Measurements from ENCODE around the gene PHACTR3.

The PHACTR3 gene

DNA sequence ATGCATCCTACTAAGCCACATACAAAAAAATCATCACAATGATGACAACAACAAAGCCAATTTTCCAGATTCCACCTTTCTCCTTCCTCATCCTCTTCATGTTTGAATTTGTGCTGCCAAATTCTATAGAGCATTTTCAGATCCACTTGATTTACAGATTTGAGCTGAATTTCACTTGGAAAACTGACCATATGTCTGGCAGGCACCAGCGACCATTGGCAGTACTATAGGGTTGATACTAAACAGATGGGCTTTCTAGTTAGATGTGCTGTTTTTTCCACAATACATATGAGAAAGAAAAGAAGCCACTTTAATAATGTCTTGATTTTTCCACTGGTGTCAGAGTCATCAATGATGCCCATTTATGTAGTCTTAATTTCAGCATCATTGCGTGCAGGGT, 127.0 kb downstream of the PHACTR3 start:
- no peak for DNase-seq (ENCODE audit: low read depth, low spot score)

DNA sequence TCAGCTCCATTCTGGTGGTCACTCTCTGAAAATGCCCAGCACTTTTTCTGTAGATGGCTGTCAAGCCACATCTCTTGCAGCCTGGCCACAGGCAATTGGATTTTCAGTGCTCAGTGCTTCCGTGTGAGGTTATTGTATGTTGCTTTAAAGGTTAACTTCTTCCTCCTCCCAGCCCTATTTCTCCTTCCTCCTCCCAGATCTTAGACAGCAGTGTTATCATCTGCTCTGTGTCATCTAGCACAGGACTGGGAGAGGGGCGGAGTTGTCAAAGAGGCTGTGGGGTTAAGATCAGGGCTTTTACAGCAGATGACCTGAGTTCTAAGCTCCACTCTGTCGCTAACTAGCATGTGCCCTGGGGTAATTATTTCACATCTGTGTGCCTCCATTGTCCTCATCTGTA, 129.0 kb downstream of the PHACTR3 start:
- no peak for DNase-seq (ENCODE audit: low read depth, low spot score)

DNA sequence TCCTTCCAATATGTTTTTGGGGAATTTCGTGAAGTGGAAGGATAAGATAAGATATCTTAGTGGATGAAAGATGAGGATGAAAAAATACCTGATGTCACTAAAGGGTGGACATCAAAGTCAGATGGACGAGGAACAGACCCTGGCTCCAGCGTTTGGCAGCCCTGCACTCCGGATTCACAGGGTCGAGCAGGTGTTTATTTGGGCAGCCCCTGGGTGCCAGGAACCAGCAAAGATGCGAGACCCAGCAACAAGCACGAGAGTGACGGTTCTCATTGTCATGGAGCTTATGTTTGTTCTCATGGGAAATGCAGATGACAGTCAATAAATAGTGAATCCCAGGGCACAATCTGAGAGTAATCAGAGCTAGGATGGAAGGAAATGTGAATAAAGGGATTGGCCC, 131.1 kb downstream of the PHACTR3 start:
- no peak for DNase-seq (ENCODE audit: low read depth, low spot score)

DNA sequence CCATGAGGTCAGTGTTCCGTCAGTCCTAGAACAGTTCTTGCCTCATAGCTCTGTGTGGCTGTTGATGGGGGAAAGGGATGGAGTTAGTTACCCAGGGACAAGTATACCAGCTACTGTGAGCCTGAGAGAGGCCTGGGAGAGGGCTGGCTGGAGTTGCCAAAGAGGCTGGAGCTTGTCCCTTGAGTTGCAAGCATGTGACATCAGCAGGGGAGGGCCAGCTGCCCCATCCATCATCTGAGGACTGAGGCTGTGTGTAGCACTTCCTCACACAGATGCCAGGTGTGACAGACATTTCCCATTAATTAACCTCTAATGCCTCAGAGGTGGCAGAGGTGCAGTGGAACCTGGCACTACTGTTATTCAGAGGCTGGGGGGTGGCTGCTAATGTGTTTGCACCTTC, 131.6 kb downstream of the PHACTR3 start:
- no peak for DNase-seq (ENCODE audit: low read depth, low spot score)

DNA sequence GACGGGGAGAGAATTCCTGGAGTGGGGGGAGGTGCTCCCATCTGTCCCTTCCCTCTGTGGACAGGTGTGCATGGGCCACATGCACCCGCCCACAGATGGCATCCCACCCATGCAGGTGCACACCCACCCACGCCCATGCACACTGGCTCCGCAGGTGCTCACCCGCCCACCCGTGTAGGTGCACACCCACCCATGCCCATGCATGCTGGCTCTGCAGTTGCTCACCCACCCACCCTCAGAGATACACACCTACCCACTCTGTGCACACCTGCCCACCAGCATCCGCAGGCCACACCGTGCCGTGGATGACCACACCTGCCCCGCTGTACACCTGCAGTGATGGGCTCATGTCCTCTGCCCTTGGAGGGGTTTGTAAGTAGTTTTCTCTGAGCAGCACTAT, 132.0 kb downstream of the PHACTR3 start:
- DNase-seq (ENCODE audit: low read depth, low spot score) = no peak

DNA sequence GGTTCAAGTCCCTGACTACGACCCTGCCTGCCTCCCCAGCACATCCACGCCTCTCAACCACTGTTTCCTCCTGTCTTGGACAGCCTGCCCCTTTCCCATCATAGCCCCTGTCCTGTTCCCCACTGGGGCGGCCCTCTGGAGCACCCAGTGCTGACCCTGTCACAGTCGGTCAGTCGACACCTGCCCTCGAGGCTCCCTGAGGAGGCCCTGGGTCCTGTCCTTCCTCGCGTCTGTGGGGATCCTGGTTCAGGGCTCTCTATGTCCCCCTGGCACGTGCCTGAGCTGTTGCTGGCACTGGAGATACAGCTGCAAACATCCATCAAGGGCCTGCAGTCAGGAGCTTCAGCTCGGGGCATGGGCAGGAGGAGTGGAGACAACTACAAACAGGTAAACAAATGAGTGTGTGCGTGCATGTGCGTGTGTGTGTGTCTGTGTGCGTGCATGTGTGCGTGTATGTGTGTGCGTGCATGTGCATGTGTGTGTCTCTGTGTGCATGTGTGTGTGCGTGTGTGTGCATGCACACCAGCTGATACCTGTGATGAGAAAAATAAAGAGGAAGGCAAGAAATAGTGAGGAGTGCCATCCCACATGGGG, 132.8 kb downstream of the PHACTR3 start:
- no peak for DNase-seq (ENCODE audit: low read depth, low spot score)

DNA sequence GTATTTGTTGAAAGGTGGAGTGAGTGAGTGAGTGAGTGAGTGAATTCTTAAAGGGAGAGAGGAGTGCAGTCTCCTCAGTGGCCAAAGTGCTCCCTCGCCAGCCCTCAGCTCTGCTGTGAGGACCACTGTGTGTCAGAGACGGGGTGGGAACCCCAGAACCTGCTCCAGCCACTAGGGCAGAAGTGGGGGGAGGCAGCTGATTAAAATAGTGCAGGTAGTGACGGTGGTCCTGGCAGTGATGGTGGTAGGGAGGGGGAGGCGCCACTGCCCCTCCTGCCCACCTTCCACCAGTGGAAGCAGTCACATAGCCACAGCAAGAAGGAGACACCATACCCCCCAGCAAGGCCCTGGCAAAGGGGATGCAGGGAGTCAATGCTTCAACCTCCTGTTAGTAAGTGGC, 133.5 kb downstream of the PHACTR3 start:
- DNase-seq (ENCODE audit: low read depth, low spot score) = no peak

DNA sequence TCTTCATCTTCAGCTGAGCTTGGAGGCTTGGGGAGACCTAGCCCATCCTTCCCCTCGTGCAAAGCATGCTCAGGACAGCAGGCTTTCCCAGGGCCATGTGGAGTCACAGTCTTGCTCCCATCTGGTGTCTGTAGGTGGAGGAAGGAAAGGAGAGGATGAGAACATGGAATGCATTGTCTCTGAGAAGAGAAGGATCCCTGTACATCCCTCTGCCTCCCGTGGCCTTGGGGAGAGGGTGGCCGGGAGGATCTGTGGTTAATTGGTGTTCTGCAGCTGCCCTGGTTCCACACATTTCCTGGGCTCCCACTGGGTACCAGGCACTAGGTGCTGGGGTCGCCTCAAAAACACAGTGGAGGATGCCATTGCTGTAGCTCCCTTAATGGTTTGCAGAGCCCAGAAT, 134.5 kb downstream of the PHACTR3 start:
- no peak for DNase-seq (ENCODE audit: low read depth, low spot score)

DNA sequence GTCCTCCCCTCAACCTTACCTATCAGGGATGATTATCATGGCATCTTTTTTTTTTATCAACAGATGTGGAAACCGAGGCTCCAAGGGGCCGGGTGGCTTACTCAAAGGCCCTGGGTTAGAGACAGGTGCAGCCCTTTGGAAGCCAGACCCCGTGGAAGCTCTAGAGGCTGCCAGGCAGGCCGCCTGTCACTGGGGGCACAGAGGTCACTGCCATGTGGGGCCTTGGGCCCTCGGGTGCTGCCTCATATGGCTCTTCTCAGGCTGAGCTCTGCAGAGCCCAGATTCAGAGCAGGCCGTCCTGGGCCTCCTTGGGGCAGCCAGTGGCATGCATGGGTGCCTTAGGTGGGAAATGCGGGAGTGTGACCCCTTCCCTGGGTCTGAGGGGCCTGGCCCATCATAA, 136.3 kb downstream of the PHACTR3 start:
- no peak for DNase-seq (ENCODE audit: low read depth, low spot score)

DNA sequence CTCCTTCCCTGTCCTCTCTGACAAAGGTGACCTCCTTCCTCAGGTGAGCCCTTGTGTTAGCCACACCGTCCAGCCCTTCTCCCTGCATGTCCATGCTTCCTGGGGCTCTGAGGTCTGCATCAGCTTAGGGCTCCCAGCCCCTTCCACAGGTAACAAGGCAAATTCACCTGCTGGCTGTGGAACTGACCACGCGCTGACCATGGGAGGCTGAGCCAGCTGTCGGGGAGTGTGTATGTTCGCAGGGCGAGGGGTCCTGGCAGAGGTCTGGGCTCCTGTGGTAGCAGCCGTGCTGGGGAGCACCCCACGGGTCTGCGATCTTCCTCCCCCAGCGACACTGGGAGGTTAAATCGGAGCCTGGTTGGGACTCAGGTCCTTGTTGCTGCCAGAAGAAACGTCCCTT, 136.7 kb downstream of the PHACTR3 start:
- DNase-seq (ENCODE audit: low read depth, low spot score) = no peak

DNA sequence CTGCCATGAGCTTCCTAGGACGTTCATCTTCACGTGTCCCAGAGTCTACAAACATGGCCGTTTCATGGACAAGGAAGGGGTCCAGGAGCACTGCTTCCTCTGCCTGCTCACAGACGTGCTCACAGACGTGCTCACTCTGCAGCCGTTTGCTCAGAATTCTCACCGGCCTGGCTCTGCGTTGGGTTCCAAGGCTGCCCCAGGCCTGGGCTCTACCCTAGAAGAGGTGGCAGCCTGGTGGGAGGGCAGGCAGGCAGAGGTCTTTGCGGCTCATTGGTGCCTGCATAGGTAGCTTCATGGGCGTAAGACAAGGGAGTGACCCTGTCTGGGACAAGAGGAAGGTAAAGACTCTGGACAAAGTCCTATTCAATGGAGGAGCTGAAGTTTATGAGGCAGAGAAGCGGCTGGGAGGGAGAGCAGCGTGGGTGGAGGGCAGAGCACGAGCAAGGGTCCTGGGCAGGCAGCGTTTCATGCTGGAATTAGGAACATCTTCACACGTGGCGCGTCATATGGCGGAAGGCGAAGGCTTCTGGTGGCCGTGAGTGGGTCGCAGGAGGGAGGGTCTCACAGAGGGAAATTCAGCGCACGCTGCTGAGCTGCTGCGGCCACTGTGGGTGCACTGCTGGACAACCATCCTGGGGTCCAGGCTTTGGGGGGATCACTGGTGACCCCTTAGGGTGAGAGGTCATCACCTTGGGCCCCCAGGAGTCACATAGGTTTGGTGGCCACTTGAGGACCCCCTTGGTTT, 138.2 kb downstream of the PHACTR3 start:
- DNase-seq (ENCODE audit: low read depth, low spot score) = no peak

DNA sequence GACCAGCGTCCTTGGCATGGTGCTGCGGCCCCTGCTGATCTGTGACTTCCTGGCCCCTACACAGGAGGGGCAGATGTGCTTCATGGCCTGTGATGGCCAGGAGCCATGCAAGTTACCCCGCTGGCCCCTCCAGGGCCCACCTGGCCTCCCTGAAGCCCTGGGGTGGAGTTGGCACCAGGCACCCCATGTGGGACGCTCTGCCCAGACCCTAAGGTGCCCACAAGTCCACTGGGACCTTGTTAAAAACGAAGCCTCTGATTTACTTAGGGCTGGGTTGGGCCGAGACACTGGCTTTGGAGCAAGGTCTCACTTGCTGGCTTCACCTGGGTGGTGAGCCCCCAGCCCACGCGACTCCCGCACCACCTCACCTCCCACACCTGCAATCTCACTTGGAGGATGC, 139.0 kb downstream of the PHACTR3 start:
- no peak for DNase-seq (ENCODE audit: low read depth, low spot score)

DNA sequence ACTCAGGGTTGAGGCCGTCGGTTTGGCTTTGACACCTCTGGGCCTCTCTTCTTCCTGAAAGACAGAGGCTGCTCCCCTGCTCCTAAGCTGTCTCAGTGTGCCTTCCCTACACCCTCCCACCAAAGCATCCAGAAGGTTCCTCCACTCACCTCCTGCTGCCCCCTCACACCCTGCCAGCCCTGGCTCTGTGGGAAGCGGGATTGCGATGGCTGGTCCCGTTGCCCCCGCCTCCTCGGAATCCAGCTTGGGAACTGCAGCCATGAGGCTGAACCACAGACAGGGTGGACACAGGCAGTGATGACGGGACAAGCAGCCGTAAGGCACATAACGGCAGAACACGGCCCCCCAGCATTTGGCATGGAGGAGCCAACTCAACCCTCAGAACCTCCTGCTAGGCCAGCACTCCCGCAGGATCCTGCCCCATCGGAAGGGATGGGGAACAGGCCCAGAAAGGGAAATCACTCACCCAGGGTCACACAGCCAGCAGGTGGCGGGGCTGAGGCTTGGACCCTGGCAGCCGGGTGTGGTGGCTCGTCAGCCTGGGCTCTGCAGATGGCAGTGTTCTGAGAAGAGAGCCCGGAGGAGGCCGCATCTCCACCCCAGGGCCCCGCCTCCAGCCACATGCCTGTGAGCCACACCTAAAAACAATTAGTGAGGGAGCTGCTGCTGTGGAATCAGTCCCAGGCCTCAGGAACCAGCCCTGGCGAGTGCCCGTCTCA, 139.6 kb downstream of the PHACTR3 start:
- DNase-seq (ENCODE audit: low read depth, low spot score) = no peak

DNA sequence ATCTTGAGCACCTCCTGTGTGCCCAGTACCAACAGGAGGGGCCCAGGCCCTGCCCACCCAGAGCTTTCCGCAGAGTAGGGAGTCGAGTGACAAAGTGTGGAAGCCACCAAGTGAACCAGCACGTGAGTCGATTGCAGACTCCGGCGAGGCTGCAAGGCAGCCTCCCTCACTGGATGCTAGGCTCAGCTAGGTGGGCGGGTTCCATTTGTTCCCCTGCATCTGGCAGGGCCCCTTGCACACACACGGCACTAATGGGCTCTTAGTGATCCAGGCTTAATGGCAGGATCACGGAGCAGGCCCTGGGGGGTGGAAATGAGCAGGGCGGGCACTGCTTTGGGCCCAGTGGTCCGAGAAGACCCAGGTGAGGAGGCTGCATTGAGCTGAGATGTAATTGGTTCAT, 140.4 kb downstream of the PHACTR3 start:
- DNase-seq (ENCODE audit: low read depth, low spot score) = no peak

DNA sequence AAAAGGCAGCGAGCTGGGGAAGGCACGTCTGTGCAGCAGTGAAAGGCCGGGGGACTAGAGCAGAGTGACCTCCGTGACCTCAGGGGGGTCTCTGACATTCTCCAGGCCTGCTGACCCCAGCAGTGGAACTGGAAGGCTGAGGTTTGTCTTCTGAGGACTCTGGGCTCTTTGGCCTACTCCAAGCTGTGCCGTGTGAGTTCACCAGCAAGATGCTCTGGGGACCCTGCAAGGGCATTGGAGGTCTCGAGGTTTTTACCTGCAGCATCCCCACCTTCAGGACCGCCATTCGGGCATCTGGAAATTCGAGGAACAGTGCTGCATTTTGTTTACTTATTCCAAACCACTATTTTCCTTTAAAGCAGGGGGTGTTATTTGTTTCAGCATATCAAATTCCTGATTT, 140.9 kb downstream of the PHACTR3 start:
- DNase-seq (ENCODE audit: low read depth, low spot score) = no peak

DNA sequence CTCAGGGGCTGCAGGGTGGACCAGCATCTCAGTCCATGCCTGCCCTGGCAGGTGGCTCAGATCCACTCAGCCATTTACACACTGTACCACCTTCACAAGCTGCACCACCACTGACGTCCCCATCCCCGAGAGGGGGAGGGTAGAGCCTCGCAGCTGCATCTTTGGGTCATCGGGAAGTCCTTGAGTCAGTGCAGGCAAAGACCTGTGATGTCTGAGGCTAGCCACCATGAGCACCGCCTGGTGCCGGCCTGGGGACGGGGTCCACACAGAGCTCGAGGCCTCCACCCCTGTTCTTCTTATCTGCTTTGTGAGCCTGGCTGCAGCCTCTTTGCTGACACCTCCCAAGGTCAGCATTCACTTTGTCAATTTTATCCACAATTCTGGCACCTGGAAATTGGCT, 141.4 kb downstream of the PHACTR3 start:
- DNase-seq (ENCODE audit: low read depth, low spot score) = no peak

DNA sequence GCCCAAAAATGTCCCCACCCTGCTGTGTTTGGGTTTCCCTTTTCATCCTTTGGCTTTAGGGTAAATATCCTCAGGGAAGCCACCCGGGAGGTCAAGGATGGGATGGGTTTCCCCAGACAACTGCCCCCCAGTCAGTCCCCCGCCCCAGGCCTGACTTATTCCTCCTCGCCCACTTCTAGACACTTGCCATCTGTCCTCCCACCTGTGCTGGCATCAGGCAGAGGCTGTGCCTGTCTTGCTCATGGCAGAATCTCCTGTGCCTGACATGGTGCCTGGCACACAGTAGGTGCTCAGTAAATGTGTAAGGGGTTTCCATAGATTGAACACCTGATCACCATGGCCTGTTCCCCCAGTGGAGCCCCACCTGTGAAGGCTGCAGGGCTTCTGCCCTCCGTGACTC, 141.8 kb downstream of the PHACTR3 start:
- DNase-seq (ENCODE audit: low read depth, low spot score) = no peak

DNA sequence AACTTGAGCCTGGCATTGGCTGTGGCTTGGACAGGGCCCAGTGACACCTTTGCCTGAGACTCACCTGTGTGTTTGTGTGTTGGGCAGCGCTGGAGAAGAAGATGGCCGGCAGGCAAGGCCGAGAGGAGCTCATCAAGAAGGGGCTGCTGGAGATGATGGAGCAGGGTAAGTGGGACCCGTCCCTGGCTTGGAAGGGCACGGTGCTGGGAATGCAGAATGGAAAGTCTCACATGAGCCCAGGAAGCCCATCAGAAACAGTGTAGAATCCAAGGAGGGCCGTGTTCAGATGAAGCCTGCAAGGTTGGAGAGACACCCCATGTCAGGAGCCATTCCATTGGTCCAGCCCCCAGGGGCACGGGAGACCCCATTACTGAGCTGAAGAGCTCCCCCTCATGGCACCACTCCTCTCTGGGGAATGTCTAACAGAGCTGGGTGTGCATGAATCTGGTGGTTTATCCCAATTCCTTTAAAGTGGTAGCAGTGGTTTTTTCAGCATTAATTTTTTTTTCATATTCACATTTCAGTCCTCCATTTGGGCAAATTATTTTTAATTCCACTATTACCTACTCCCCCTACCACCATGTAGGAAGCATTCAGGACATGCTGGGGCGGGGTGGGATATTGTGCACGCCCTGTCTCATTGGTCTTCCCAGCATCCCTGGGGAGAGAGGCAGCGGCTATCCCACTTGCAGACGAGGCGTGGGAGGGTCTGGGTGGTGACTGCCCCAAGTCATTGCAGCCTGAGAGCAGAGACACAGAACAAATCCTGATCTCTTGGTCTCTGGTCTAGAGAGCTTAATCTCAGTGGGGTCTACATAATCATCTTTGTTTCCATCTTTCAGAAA, 143.6 kb downstream of the PHACTR3 start:
- DNase-seq (ENCODE audit: low read depth, low spot score) = no peak

DNA sequence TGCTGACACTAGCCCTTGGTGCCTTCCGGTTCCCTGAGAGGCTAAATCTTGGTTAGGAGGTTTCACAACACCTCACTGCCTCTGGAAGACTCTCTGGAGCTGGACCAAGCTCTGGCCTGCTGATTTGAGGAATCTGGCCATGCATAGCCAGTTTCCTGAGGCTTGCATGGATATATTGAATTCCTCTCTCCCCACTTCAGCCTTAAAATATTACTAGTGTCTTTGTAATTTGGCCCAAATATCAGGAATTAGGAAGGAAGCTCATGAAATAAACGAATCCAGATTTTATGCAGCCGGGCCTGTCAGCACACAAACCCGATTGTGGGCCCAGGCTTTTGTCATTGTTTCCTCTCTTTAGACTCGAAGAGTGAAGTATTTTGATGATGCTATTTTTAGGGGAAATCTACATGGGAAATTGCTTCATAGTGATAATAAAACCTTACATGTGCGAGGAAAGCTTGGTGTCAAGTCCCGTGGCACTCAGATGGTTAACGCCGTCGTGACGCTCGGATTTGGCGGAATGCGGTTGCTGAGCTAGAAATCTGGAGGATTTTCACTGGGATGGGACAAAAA, 144.4 kb downstream of the PHACTR3 start:
- peak; percentile 25 for DNase-seq (ENCODE audit: low read depth, low spot score)

DNA sequence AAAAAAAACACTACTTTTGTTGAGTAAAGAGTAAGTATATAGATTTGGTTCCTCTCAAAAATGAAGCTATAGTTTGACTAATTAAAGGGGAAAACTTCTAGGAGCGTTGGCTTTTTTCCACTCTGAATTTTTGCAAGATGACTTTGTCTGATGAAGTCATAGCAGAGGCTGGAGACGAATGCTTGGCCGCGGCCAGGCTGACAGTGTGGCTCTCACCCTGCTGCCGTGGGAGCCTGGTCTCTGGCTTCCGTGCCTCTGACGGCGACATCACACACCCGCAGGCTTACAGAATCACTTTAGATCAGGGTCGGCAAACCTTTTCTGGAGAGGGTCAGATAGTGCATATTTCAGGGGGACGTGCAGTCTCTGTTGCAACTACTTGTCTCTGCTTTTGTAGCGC, 145.0 kb downstream of the PHACTR3 start:
- DNase-seq (ENCODE audit: low read depth, low spot score) = peak; percentile 59

DNA sequence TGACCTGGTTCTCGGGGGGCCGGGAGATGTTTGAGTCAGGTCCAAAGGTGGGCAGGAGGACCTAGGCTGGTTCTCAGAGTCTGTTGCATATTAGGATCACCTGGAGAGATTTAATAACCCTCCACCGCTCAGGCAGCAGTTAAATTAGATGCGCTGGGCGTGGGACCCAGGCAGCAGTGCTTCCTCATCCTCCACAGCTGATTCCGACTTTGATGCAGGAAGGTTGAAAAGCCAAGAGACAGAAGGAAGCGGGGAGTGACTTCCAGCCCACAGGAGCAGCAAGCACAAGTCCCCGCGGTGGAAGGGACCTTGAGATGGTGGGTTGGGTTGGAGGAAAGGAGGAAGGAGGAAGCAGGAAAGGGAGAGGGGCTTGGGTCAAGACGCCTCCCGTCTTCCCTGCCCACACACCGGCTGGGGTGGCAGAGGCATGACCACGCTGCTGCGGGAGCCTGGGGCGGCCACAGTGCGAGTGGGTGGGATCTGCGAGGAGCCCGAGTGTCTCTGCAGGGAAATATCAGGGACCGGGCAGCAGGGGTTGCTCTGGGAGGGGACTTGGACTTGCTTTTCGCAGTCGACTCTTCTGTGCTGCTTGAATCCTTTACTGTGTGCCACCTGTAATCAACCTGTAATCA, 146.0 kb downstream of the PHACTR3 start:
- DNase-seq (ENCODE audit: low read depth, low spot score) = no peak
